GM19023 (cell line): Measurements from ENCODE around the gene KCNE3.
"Not testable (repeated sequence)": the region's sequence is repeated elsewhere in the genome, so short reads cannot be mapped to it uniquely, and the experiment has no call there.

ENCODE experiments used
- ATAC-seq: cut with Tn5 transposase; IDR thresholded peaks from one replicate; pipeline ENCODE4 v1.9.1; 2021; ENCODE audit warnings: mild to moderate bottlenecking, moderate library complexity; ENCODE audit not compliant: unreplicated experiment

Gene KCNE3

GRCh38 chr11:74444173-74444826 lies 23.0 kb downstream of the KCNE3 start:
- ATAC-seq: no peak

- no peak for ATAC-seq
Measured at GRCh38 chr11:74443071-74443864, 24.1 kb downstream of the KCNE3 start.

GRCh38 chr11:74442636-74443035 lies 24.7 kb downstream of the KCNE3 start:
- ATAC-seq: no peak

- no peak for ATAC-seq
Measured at GRCh38 chr11:74438681-74439080, 28.7 kb downstream of the KCNE3 start.

GRCh38 chr11:74437441-74438042 lies 29.8 kb downstream of the KCNE3 start:
- no peak for ATAC-seq

- no peak for ATAC-seq
Measured at GRCh38 chr11:74434528-74434927, 32.8 kb downstream of the KCNE3 start.

- no peak for ATAC-seq
Measured at GRCh38 chr11:74429205-74429604, 38.1 kb downstream of the KCNE3 start.

- ATAC-seq: no peak
Measured at GRCh38 chr11:74427384-74427886, 39.9 kb downstream of the KCNE3 start.

GRCh38 chr11:74425100-74425499 lies 42.2 kb downstream of the KCNE3 start:
- ATAC-seq: no peak

- no peak for ATAC-seq
Measured at GRCh38 chr11:74418509-74418895, 48.8 kb downstream of the KCNE3 start.

- no peak for ATAC-seq
Measured at GRCh38 chr11:74417860-74418508, 49.4 kb downstream of the KCNE3 start.

GRCh38 chr11:74417379-74417804 lies 50.0 kb downstream of the KCNE3 start:
- ATAC-seq: no peak

- not testable (repeated sequence) for ATAC-seq
Measured at GRCh38 chr11:74416974-74417373, 50.4 kb downstream of the KCNE3 start.

GRCh38 chr11:74412733-74413359 lies 54.5 kb downstream of the KCNE3 start:
- ATAC-seq: no peak

GRCh38 chr11:74412321-74412720 lies 55.0 kb downstream of the KCNE3 start:
- ATAC-seq: no peak

- ATAC-seq: no peak
Measured at GRCh38 chr11:74409633-74410032, 57.7 kb downstream of the KCNE3 start.
